PC-3 (cell line): ENCODE data around the gene PPP1R12B.
"Not testable (repeated sequence)": the region's sequence is repeated elsewhere in the genome, so short reads cannot be mapped to it uniquely, and the experiment has no call there.

Experiments used
- EZH2phosphoT487 ChIP-seq: fragments of 300-600 bp; sonication (generic); IDR thresholded peaks from 2 replicates; pipeline ENCODE4 v1.6.1; 2018; ENCODE audit warnings: mild to moderate bottlenecking, antibody characterized with exemption, low read length, borderline replicate concordance
- TF ChIP-seq, protein P1 (sequence below): fragments of 300-600 bp; sonication (generic); conservative IDR thresholded peaks from 2 replicates; pipeline ENCODE4 v1.5.1; 2017; ENCODE audit warnings: antibody characterized with exemption, low read depth, mild to moderate bottlenecking, low read length

DNA sequence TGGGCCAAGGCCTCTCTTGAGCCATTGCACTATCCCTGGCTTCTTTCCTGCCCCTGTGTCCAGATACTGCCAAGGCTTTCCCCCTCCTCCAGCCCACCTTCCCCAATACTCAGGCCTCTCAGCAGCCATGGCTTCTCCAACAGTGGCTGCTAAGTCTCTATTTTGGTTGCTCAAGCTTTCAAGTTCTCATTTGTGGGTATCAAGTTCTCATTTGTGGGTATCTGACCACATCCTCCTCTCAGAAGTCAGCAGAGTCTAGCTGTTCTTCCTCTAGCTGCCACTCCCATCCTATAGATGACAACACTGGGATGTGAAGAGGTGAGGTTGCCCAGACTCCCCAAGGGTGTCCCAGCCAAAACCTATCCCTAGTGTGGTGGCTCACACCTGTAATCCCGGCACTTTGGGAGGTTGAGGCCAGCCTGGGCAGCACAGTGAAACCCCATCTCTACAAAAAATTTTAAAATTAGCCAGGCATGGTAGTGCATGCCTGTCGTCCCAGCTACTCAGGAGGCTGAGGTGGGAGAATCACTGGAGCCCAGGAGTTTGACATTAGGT lies 280.8 kb downstream of the PPP1R12B start:
- TF ChIP-seq, protein P1, sequence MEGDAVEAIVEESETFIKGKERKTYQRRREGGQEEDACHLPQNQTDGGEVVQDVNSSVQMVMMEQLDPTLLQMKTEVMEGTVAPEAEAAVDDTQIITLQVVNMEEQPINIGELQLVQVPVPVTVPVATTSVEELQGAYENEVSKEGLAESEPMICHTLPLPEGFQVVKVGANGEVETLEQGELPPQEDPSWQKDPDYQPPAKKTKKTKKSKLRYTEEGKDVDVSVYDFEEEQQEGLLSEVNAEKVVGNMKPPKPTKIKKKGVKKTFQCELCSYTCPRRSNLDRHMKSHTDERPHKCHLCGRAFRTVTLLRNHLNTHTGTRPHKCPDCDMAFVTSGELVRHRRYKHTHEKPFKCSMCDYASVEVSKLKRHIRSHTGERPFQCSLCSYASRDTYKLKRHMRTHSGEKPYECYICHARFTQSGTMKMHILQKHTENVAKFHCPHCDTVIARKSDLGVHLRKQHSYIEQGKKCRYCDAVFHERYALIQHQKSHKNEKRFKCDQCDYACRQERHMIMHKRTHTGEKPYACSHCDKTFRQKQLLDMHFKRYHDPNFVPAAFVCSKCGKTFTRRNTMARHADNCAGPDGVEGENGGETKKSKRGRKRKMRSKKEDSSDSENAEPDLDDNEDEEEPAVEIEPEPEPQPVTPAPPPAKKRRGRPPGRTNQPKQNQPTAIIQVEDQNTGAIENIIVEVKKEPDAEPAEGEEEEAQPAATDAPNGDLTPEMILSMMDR = not testable (repeated sequence)
- not testable (repeated sequence) for TF ChIP-seq EZH2phosphoT487
